ENCODE results near the gene HAUS8.

GRCh38 chr19:17054746-17055145 is 20.5 kb downstream of the HAUS8 start:
- TF ChIP-seq POLR2A (IDR thresholded peaks at IDR 0.05; ENCODE audit: low read length) (no peak), GATA1 (IDR thresholded peaks at IDR 0.05; ENCODE audit: low read depth, low read length) (no peak)
